ENCODE measurements around the gene CHRNE.

GRCh38 chr17:4854111-4854681 lies 48.7 kb downstream of the CHRNE start:
- no peak for TF ChIP-seq CTCF (IDR thresholded peaks at IDR 0.05; ENCODE audit: low read depth, low read length, poor library complexity, severe bottlenecking)
- TF ChIP-seq EZH2phosphoT487 (IDR thresholded peaks at IDR 0.05; ENCODE audit: borderline replicate concordance, low read length) = no peak

Measured in DOHH2 (cell line).